HUES64 (cell line): Measurements from ENCODE around the gene CST6. TPM values are rescaled to one million over a fixed set of nuclear protein-coding genes. Genes with fewer than 3 reads are reported as not detected.

ENCODE experiments used
- H3K27ac ChIP-seq: 2 replicates; pipeline ENCODE4 v1.7.0; 2013; ENCODE audit warnings: low read depth, low read length, inconsistent platforms
- H3K27me3 ChIP-seq: 2 replicates; pipeline ENCODE4 v1.6.1; 2013; ENCODE audit warnings: mild to moderate bottlenecking, low read length; ENCODE audit not compliant: insufficient read depth
- H3K36me3 ChIP-seq: 2 replicates; pipeline ENCODE4 v1.6.1; 2013; ENCODE audit warnings: mild to moderate bottlenecking, low read length; ENCODE audit not compliant: insufficient read depth
- H3K4me1 ChIP-seq: 2 replicates; pipeline ENCODE4 v1.6.1; 2013; ENCODE audit warnings: mild to moderate bottlenecking, low read length, moderate library complexity; ENCODE audit not compliant: insufficient read depth
- H3K4me3 ChIP-seq: 2 replicates; pipeline ENCODE4 v1.5.1; 2013; ENCODE audit warnings: mild to moderate bottlenecking, low read length, moderate library complexity
- H3K9ac ChIP-seq: 2 replicates; pipeline ENCODE4 v1.6.1; 2013; ENCODE audit warnings: mild to moderate bottlenecking, low read depth, low read length
- H3K9me3 ChIP-seq: 2 replicates; pipeline ENCODE4 v1.6.1; 2013; ENCODE audit warnings: low read depth, low read length; ENCODE audit not compliant: insufficient read depth
- whole genome bisulfite sequencing: fragments of 150-250, 120-280 bp; methylation state at CpG from one replicate; pipeline ENCODE4 v1.1.7; 2013; ENCODE audit warnings: missing lambda C conversion rate; 5-methylcytosine and 5-hydroxymethylcytosine counted together
- polyA plus RNA-seq, 2 experiments: library from polyadenylated mRNA; stranded (reverse); fragments of 50-300 nt; gene quantifications; one replicate each; pipeline ENCODE4 v1.2.3, GENCODE V29; 2013

The CST6 gene, protein sequence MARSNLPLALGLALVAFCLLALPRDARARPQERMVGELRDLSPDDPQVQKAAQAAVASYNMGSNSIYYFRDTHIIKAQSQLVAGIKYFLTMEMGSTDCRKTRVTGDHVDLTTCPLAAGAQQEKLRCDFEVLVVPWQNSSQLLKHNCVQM
- polyA plus RNA-seq (2013, experiment 1 of 2) = not detected
- polyA plus RNA-seq (2013, experiment 2 of 2) = not detected

DNA sequence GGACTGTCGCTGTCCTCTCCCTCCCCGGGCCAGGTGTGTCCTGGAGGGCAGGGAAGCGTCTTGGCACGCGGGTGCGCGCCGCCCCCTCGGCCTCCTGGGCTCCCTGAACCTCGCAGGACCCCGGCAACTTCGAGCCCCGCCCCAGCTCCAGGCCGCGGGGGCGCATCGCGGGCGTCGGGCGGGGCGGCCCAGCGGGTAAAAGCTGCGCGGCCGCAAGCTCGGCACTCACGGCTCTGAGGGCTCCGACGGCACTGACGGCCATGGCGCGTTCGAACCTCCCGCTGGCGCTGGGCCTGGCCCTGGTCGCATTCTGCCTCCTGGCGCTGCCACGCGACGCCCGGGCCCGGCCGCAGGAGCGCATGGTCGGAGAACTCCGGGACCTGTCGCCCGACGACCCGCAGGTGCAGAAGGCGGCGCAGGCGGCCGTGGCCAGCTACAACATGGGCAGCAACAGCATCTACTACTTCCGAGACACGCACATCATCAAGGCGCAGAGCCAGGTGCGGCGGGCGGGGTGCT, at the start of gene CST6:
CST6 (plus strand) TSS at position 224 of the 519 bp plus-strand sequence; CDS start at position 261, 37 bp downstream.
- Histone ChIP-seq H3K36me3 (no peaks in the 10 kb centered on the region), H3K4me3 (peak within 1 kb of the TSS; percentile 31; the same call in 1 of the 2 replicates), H3K9me3 (no peaks in the 10 kb centered on the region), H3K4me1 (peaks cover 6% of the 10 kb centered on the region; the same call in 1 of the 2 replicates), H3K27me3 (peaks cover 12% of the 10 kb centered on the region), H3K9ac (no peak within 1 kb of the TSS), H3K27ac (no peak within 1 kb of the TSS)
- 71% methylated on average over 61 of the region's 61 CpGs for WGBS

- Histone ChIP-seq H3K27me3 (no peaks in the 10 kb centered on the region), H3K9me3 (no peaks in the 10 kb centered on the region), H3K36me3 (peaks cover 37% of the 10 kb centered on the region), H3K4me3 (peak overlapping the region; percentile 74), H3K4me1 (peaks cover 9% of the 10 kb centered on the region), H3K27ac (no peak overlapping the region), H3K9ac (peak overlapping the region; percentile 94)
- 10% methylated on average over 13 of the region's 13 CpGs for WGBS
Observed at GRCh38 chr11:65962141-65962564, 49.7 kb upstream of the CST6 start.

DNA sequence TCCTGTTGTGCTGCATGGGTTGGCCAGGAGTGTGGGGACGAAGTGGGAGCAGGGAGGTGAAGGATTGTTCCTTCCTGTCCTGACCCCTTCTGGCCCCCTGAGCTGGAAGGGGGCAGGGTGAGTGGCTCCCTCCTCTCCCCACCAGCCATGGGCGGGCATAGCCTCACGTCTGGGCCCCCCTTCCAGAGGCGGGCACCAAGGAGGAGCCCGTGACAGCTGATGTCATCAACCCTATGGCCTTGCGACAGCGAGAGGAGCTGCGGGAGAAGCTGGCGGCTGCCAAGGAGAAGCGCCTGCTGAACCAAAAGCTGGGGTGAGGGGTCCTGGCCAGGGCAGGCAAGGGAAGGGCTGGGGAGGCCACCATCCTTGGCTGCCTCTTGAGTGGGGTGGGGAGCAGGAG, 46.9 kb upstream of the CST6 start:
- H3K36me3 ChIP-seq = peaks cover 56% of the 10 kb centered on the region
- H3K27me3 ChIP-seq = no peaks in the 10 kb centered on the region
- no peak overlapping the region for H3K27ac ChIP-seq
- peaks cover 9% of the 10 kb centered on the region for H3K4me1 ChIP-seq
- H3K9ac ChIP-seq = no peak overlapping the region
- 92% methylated on average over 10 of the region's 10 CpGs for WGBS
- H3K4me3 ChIP-seq = no peak overlapping the region
- no peaks in the 10 kb centered on the region for H3K9me3 ChIP-seq

GRCh38 chr11:65965986-65966762, 45.6 kb upstream of the CST6 start:
- Histone ChIP-seq H3K4me3 (no peak overlapping the region), H3K4me1 (peaks cover 9% of the 10 kb centered on the region), H3K9me3 (no peaks in the 10 kb centered on the region), H3K36me3 (peaks cover 61% of the 10 kb centered on the region), H3K27ac (no peak overlapping the region), H3K27me3 (no peaks in the 10 kb centered on the region), H3K9ac (no peak overlapping the region)
- 95% methylated on average over 36 of the region's 36 CpGs for WGBS

GRCh38 chr11:65967329-65967934, 44.4 kb upstream of the CST6 start:
- Histone ChIP-seq H3K27ac (no peak overlapping the region), H3K27me3 (no peaks in the 10 kb centered on the region), H3K9ac (no peak overlapping the region), H3K36me3 (peaks cover 69% of the 10 kb centered on the region), H3K4me1 (peaks cover 7% of the 10 kb centered on the region), H3K9me3 (no peaks in the 10 kb centered on the region), H3K4me3 (no peak overlapping the region)
- 96% methylated on average over 30 of the region's 30 CpGs for WGBS

GRCh38 chr11:65968600-65969482, 43.0 kb upstream of the CST6 start:
- Histone ChIP-seq H3K27me3 (no peaks in the 10 kb centered on the region), H3K4me1 (no peaks in the 10 kb centered on the region), H3K4me3 (no peak overlapping the region), H3K36me3 (peaks cover 77% of the 10 kb centered on the region), H3K9me3 (no peaks in the 10 kb centered on the region), H3K9ac (no peak overlapping the region), H3K27ac (no peak overlapping the region)
- WGBS = 95% methylated on average over 15 of the region's 15 CpGs

- Histone ChIP-seq H3K4me1 (no peaks in the 10 kb centered on the region), H3K9ac (no peak overlapping the region), H3K36me3 (peaks cover 60% of the 10 kb centered on the region), H3K27ac (no peak overlapping the region), H3K4me3 (no peak overlapping the region), H3K27me3 (no peaks in the 10 kb centered on the region), H3K9me3 (no peaks in the 10 kb centered on the region)
- WGBS = 96% methylated on average over 7 of the region's 8 CpGs
Observed at GRCh38 chr11:65972116-65972515, 39.7 kb upstream of the CST6 start.

GRCh38 chr11:65973439-65974110, 38.2 kb upstream of the CST6 start:
- no peaks in the 10 kb centered on the region for H3K4me1 ChIP-seq
- H3K4me3 ChIP-seq = no peak overlapping the region
- WGBS = 94% methylated on average over 13 of the region's 13 CpGs
- peaks cover 60% of the 10 kb centered on the region for H3K36me3 ChIP-seq
- no peaks in the 10 kb centered on the region for H3K9me3 ChIP-seq
- no peak overlapping the region for H3K9ac ChIP-seq
- no peaks in the 10 kb centered on the region for H3K27me3 ChIP-seq
- no peak overlapping the region for H3K27ac ChIP-seq

DNA sequence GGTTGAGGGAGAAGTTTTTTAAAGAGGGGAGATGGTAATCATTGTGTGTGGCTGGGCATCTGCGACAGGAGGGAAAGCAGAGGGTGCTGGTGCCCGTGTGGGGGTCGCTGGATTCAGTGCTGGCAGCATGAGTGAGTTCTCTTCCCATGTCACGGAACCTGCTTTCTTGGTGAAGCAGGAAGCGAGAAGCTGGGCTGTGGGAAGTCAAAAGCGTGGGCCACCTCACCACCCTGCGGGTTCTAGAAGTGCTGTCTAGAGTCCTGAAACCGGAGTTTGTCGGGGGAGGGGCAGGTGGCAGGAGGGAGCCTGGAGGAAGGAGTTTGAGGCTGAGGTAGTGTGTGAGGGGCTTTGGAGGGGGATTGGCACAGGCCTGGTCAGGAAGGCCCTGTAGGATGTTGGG, 36.0 kb upstream of the CST6 start:
- no peak overlapping the region for H3K4me3 ChIP-seq
- no peak overlapping the region for H3K9ac ChIP-seq
- H3K27me3 ChIP-seq = no peaks in the 10 kb centered on the region
- H3K4me1 ChIP-seq = no peaks in the 10 kb centered on the region
- H3K27ac ChIP-seq = no peak overlapping the region
- H3K36me3 ChIP-seq = peaks cover 60% of the 10 kb centered on the region
- H3K9me3 ChIP-seq = no peaks in the 10 kb centered on the region
- WGBS = 92% methylated on average over 9 of the region's 9 CpGs
